Calu3 (cell line): ENCODE data around the gene INAVA. TPM values are rescaled to one million over a fixed set of nuclear protein-coding genes. Genes with fewer than 3 reads are reported as not detected.

Experiments
- BruUV-seq: library from RNA; stranded (reverse); fragments of 400-500 nt; replicated peaks from 2 replicates; lab custom pipeline; 2021; lab: Mats Ljungman, UMichigan
- CTCF ChIA-PET: fragments of 300-600 bp; sonication (Branson Sonifier 250); formaldehyde crosslinking; loops from one replicate; lab custom pipeline; 2022; ENCODE audit warnings: antibody characterized with exemption; lab: Charles Lee
- DNase-seq: peaks from one replicate; pipeline ENCODE4 v3.0.0; 2022
- H3K27ac Mint-ChIP-seq: one replicate; pipeline ENCODE4 v1.8.0; 2022; ENCODE audit warnings: mixed read lengths; ENCODE audit not compliant: unreplicated experiment
- H3K27me3 Mint-ChIP-seq: one replicate; pipeline ENCODE4 v1.8.0; 2022; ENCODE audit warnings: mixed read lengths; ENCODE audit not compliant: unreplicated experiment
- H3K36me3 Mint-ChIP-seq: one replicate; pipeline ENCODE4 v1.8.0; 2022; ENCODE audit warnings: mild to moderate bottlenecking, moderate library complexity, mixed read lengths; ENCODE audit not compliant: insufficient read depth, unreplicated experiment
- H3K4me1 Mint-ChIP-seq: one replicate; pipeline ENCODE4 v1.8.0; 2022; ENCODE audit warnings: mild to moderate bottlenecking, low read depth, mixed read lengths; ENCODE audit not compliant: unreplicated experiment
- H3K4me3 Mint-ChIP-seq: one replicate; pipeline ENCODE4 v1.8.0; 2022; ENCODE audit warnings: mild to moderate bottlenecking, low read depth, moderate library complexity, mixed read lengths; ENCODE audit not compliant: unreplicated experiment
- H3K9me3 Mint-ChIP-seq: one replicate; pipeline ENCODE4 v1.8.0; 2022; ENCODE audit warnings: low read depth, mixed read lengths; ENCODE audit not compliant: unreplicated experiment
- CTCF ChIP-seq: fragments of 200-600 bp; IDR thresholded peaks from one replicate; pipeline ENCODE4 v1.8.0; 2022; ENCODE audit warnings: antibody characterized with exemption; ENCODE audit not compliant: unreplicated experiment
- intact Hi-C: fragments of 100-400 bp; cut with micrococcal nuclease; formaldehyde crosslinking; loops from one replicate; pipeline ENCODE4 v1.10.0; 2022; ENCODE audit not compliant: unreplicated experiment
- total RNA-seq: library from RNA; stranded (reverse); gene quantifications from 2 replicates; pipeline ENCODE4 v1.2.3, GENCODE V29; 2022

INAVA gene
- total RNA-seq, 1 experiment from 2014 or later: 175 TPM

- Mint-ChIP-seq H3K9me3 (no peaks in the 10 kb centered on the region), H3K36me3 (peaks cover 72% of the 10 kb centered on the region), H3K27me3 (no peaks in the 10 kb centered on the region), H3K4me3 (peak overlapping the region; percentile 99), H3K4me1 (peaks cover 60% of the 10 kb centered on the region), H3K27ac (peak overlapping the region; percentile 89)
- TF ChIP-seq CTCF: no peak
- intact Hi-C loops: loop anchor here (2.0 to 5.0 kb wide), 2 partner anchors 80 to 150 kb away; no protein-coding TSS in a partner anchor
- no TSS peak for BruUV-seq
- DNase-seq: no peak
- CTCF ChIA-PET: interaction anchor here (1.8 to 2.5 kb wide), 2 partner anchors 15 to 80 kb away, joined by 5 read pairs; no protein-coding TSS in a partner anchor
These were observed 2.2 kb upstream of the INAVA start for GRCh38 chr1:200892546-200892945.

- H3K36me3 Mint-ChIP-seq: peaks cover 77% of the 10 kb centered on the region
- intact Hi-C loops: loop anchor here (2.0 to 5.0 kb wide), 2 partner anchors 79 to 150 kb away; no protein-coding TSS in a partner anchor
- no peak for DNase-seq
- peak overlapping the region; percentile 89 for H3K27ac Mint-ChIP-seq
- no peaks in the 10 kb centered on the region for H3K9me3 Mint-ChIP-seq
- H3K27me3 Mint-ChIP-seq: no peaks in the 10 kb centered on the region
- peak overlapping the region; percentile 99 for H3K4me3 Mint-ChIP-seq
- CTCF ChIA-PET: interaction anchor here (1.8 to 2.5 kb wide), 2 partner anchors 14 to 80 kb away, joined by 5 read pairs; no protein-coding TSS in a partner anchor
- TF ChIP-seq CTCF: no peak
- BruUV-seq: TSS peak; percentile 4
- peaks cover 60% of the 10 kb centered on the region for H3K4me1 Mint-ChIP-seq
These were observed 1.7 kb upstream of the INAVA start for GRCh38 chr1:200892958-200893357.

GRCh38 chr1:200893411-200893901 is 1.2 kb upstream of the INAVA start:
- H3K27ac Mint-ChIP-seq: peak overlapping the region; percentile 89
- CTCF ChIA-PET: interaction anchor here (1.8 to 2.5 kb wide), 2 partner anchors 14 to 79 kb away, joined by 5 read pairs; no protein-coding TSS in a partner anchor
- peaks cover 82% of the 10 kb centered on the region for H3K36me3 Mint-ChIP-seq
- intact Hi-C loops: loop anchor here (2.0 to 5.0 kb wide), 2 partner anchors 79 to 149 kb away; no protein-coding TSS in a partner anchor
- H3K9me3 Mint-ChIP-seq: no peaks in the 10 kb centered on the region
- peaks cover 62% of the 10 kb centered on the region for H3K4me1 Mint-ChIP-seq
- no TSS peak for BruUV-seq
- H3K27me3 Mint-ChIP-seq: no peaks in the 10 kb centered on the region
- H3K4me3 Mint-ChIP-seq: peak overlapping the region; percentile 99
- DNase-seq: peak; percentile 78
- no peak for TF ChIP-seq CTCF

- Mint-ChIP-seq H3K4me3 (peak overlapping the region; percentile 99), H3K27me3 (no peaks in the 10 kb centered on the region), H3K36me3 (peaks cover 100% of the 10 kb centered on the region), H3K4me1 (peaks cover 61% of the 10 kb centered on the region), H3K27ac (peak overlapping the region; percentile 89), H3K9me3 (no peaks in the 10 kb centered on the region)
- CTCF ChIA-PET: interaction anchor here (0.8 to 1.5 kb wide), 2 partner anchors 76 to 124 kb away, joined by 3 to 5 read pairs; no protein-coding TSS in a partner anchor
- peak; percentile 40 for DNase-seq
- intact Hi-C loops: no loop called here
- TSS peak; percentile 78 for BruUV-seq
- no peak for TF ChIP-seq CTCF
These were observed 716 bp downstream of the INAVA start for GRCh38 chr1:200895443-200895789.
